Esophagus squamous epithelium (tissue), 4 donors: ENCODE data around the gene LAMA1.

Experiments used
- POLR2A ChIP-seq, 4 donors: fragments of 450-650 bp; IDR thresholded peaks; one replicate each; pipeline ENCODE4 v1.6.1; 2017; ENCODE audit warnings: antibody characterized with exemption in 4 of 4, mild to moderate bottlenecking in 4 of 4, moderate library complexity in 3 of 4
- TF ChIP-seq, protein P1 (sequence below), 6 experiments: fragments of 450-650 bp in 4 of 6; fragments of 200-600 bp in 2 of 6; sonication (generic) in 2 of 6; IDR thresholded peaks; one replicate each; pipeline ENCODE4 v1.5.1; 2016 to 2019; ENCODE audit warnings: antibody characterized with exemption in 6 of 6, mild to moderate bottlenecking in 4 of 6, moderate library complexity in 4 of 6

DNA sequence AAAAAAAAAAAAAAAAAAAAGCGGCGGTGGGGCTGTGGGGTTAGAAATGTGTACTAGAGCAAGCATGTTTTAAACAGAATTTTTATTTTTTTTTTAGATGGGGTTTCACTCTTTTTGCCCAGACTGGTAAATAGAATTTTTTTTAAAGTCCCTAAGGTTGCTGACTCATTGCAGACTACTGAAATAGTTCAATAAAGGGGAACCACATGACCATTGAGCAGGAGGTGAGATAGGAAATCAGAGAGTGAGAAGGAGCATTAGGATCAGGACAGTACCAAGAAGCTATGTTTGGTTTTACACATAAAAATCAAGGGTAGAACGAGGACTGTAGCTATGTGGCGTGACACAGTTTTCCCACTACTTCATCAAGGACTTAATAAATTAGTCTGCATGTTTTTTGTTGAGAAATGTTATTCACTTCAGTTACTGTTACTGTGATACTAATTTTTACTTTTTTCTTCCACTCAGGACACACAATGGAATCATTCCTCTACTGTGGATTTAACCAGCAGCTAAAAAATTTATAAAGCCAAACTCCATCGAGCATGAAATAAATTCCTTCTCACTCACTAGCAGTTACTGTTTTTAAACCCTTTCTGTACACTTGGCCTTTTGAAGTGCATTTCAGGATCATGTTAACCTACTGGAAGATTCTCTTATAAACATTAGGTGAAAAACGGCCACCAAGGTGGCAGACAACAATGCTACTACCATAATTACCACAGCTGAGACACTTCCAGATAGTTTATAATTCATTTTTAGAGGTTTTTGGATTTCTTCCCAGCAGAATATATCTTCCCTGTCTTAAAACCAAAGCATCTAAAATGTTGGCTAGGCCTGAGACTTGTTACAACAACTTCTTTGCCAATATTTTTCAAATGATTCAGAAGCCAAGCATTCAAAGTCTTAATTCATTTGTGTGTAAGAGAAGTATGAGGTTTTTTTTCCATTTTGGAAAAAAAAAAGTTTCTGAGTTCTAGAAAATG, 33.2 kb downstream of the LAMA1 start:
- TF ChIP-seq, protein P1, sequence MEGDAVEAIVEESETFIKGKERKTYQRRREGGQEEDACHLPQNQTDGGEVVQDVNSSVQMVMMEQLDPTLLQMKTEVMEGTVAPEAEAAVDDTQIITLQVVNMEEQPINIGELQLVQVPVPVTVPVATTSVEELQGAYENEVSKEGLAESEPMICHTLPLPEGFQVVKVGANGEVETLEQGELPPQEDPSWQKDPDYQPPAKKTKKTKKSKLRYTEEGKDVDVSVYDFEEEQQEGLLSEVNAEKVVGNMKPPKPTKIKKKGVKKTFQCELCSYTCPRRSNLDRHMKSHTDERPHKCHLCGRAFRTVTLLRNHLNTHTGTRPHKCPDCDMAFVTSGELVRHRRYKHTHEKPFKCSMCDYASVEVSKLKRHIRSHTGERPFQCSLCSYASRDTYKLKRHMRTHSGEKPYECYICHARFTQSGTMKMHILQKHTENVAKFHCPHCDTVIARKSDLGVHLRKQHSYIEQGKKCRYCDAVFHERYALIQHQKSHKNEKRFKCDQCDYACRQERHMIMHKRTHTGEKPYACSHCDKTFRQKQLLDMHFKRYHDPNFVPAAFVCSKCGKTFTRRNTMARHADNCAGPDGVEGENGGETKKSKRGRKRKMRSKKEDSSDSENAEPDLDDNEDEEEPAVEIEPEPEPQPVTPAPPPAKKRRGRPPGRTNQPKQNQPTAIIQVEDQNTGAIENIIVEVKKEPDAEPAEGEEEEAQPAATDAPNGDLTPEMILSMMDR (IDR thresholded peaks at IDR 0.05) = no peak
- TF ChIP-seq POLR2A (IDR thresholded peaks at IDR 0.05) = no peak
